Measurements from ENCODE around the gene CEMIP2.

The CEMIP2 gene

DNA sequence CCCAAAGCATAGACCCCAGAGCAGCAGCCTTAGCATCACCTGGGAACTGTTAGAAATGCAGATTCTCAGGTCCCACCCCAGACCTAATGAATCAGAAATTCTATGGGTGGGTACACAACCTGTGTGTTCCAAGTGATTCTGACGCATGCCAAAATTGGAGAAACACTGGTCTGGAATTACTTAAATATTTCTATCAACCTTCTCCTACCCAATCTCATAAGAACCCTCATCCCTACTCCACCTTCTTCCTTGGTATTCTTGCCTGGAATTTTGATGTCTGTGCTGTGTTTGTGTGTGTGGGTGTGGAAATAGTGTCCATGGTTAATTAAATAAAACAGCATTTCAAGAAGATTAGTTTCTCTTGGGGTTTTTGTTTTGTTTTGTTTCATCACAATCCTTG is 111.8 kb downstream of the CEMIP2 start:
- Histone ChIP-seq H3K27me3 (replicated peaks; ENCODE audit: control insufficient read depth, insufficient read depth, low read length) (no peaks in the 10 kb centered on the region; the same call in 1 of the 2 replicates), H3K4me3 (replicated peaks; ENCODE audit: low read depth, low read length) (no peak overlapping the region), H3K36me3 (ENCODE audit: control insufficient read depth, insufficient read depth, low read length) (no peaks in the 10 kb centered on the region)
- no peak for DNase-seq (ENCODE audit: extremely low read depth, insufficient read length)
- TF ChIP-seq, protein P1, sequence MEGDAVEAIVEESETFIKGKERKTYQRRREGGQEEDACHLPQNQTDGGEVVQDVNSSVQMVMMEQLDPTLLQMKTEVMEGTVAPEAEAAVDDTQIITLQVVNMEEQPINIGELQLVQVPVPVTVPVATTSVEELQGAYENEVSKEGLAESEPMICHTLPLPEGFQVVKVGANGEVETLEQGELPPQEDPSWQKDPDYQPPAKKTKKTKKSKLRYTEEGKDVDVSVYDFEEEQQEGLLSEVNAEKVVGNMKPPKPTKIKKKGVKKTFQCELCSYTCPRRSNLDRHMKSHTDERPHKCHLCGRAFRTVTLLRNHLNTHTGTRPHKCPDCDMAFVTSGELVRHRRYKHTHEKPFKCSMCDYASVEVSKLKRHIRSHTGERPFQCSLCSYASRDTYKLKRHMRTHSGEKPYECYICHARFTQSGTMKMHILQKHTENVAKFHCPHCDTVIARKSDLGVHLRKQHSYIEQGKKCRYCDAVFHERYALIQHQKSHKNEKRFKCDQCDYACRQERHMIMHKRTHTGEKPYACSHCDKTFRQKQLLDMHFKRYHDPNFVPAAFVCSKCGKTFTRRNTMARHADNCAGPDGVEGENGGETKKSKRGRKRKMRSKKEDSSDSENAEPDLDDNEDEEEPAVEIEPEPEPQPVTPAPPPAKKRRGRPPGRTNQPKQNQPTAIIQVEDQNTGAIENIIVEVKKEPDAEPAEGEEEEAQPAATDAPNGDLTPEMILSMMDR (IDR thresholded peaks at IDR 0.05; ENCODE audit: insufficient read depth, low read length, poor library complexity, severe bottlenecking) = no peak

DNA sequence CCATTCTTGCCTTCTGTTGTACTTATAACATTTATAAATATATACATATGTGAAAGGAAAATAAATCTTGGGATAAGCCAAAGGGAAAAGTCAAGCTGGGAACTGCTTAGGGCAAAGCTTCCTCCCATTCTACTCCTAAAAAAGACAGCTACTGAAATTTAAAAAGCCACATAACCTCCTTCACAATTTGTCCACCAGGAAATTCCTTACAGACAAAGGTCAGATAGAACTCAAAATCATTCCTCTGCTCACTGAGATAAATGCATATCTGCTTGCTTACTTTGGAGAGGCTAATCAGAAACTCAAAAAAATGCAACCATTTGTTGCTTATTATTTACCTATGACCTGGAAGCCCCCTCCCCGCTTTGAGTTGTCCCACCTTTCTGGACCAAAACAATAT is 112.5 kb downstream of the CEMIP2 start:
- TF ChIP-seq, protein P1 (IDR thresholded peaks at IDR 0.05; ENCODE audit: insufficient read depth, low read length, poor library complexity, severe bottlenecking) = no peak
- no peaks in the 10 kb centered on the region for H3K36me3 ChIP-seq (ENCODE audit: control insufficient read depth, insufficient read depth, low read length)
- H3K4me3 ChIP-seq (replicated peaks; ENCODE audit: low read depth, low read length) = no peak overlapping the region
- no peak for DNase-seq (ENCODE audit: extremely low read depth, insufficient read length)
- no peaks in the 10 kb centered on the region; the same call in 1 of the 2 replicates for H3K27me3 ChIP-seq (replicated peaks; ENCODE audit: control insufficient read depth, insufficient read depth, low read length)

DNA sequence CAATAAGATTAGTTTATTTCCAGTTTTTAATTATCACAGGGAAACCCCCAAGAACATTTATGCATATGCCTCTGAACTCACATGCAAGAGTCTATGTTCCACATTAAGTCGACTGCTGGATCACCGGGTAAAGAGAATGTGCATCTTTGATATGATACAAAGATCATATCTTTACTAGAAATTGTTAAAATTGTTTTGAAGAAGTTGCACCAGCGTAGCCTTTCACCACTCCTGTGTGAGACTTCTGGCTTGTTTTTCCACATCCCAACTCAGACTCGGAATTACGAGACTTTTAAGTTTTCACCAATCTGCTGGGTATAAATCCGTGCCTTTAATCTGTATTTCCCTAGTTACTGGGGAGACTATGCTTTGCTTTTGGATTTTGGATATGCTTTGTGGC is 113.2 kb downstream of the CEMIP2 start:
- H3K4me3 ChIP-seq (replicated peaks; ENCODE audit: low read depth, low read length) = no peak overlapping the region
- H3K36me3 ChIP-seq (ENCODE audit: control insufficient read depth, insufficient read depth, low read length) = no peaks in the 10 kb centered on the region
- TF ChIP-seq, protein P1 (IDR thresholded peaks at IDR 0.05; ENCODE audit: insufficient read depth, low read length, poor library complexity, severe bottlenecking) = no peak
- no peaks in the 10 kb centered on the region; the same call in 1 of the 2 replicates for H3K27me3 ChIP-seq (replicated peaks; ENCODE audit: control insufficient read depth, insufficient read depth, low read length)
- DNase-seq (ENCODE audit: extremely low read depth, insufficient read length) = no peak

DNA sequence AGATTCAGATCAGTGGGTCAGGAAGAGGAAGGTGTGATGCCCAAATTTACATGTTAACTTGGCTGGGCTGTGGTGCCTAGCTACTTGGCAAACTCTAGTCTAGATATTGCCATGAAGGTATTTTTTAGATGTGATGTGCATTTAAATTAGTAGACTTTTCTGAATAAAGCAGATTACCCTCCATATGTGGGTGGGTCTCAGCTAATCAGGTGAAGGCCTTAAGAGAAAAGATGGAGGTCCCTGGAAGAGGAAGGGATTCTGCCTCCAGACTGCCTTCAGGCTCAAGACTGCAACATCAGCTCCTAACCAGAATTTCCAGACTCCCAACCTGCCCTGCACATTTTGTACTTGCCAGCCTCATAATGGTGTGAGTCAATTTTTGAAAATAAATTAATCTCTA is 115.8 kb downstream of the CEMIP2 start:
- Histone ChIP-seq H3K36me3 (ENCODE audit: control insufficient read depth, insufficient read depth, low read length) (no peaks in the 10 kb centered on the region), H3K27me3 (replicated peaks; ENCODE audit: control insufficient read depth, insufficient read depth, low read length) (no peaks in the 10 kb centered on the region), H3K4me3 (replicated peaks; ENCODE audit: low read depth, low read length) (no peak overlapping the region)
- TF ChIP-seq, protein P1 (IDR thresholded peaks at IDR 0.05; ENCODE audit: insufficient read depth, low read length, poor library complexity, severe bottlenecking) = no peak
- no peak for DNase-seq (ENCODE audit: extremely low read depth, insufficient read length)

DNA sequence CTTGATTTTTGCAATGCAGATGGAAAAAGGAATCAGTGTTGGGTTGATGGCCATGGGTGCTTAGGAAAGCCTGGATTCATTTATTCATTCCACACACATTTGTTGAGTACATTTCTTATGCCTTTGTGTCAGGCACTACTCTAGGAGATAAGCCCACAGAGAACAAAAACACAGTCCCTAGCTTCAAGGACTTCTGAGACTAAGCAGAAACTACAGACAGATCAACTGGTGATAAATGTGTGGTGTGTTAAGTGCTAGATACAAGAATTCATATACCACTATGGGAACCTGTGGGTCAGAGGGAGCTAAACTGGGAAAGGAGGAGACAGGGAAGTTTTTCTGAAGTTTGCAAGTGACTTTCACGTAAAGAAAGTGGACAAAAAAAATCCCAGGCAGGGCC is 119.9 kb downstream of the CEMIP2 start:
- DNase-seq (ENCODE audit: extremely low read depth, insufficient read length) = no peak
- Histone ChIP-seq H3K36me3 (ENCODE audit: control insufficient read depth, insufficient read depth, low read length) (no peaks in the 10 kb centered on the region), H3K4me3 (replicated peaks; ENCODE audit: low read depth, low read length) (no peak overlapping the region), H3K27me3 (replicated peaks; ENCODE audit: control insufficient read depth, insufficient read depth, low read length) (no peaks in the 10 kb centered on the region; the same call in 1 of the 2 replicates)
- TF ChIP-seq, protein P1 (IDR thresholded peaks at IDR 0.05; ENCODE audit: insufficient read depth, low read length, poor library complexity, severe bottlenecking) = no peak

DNA sequence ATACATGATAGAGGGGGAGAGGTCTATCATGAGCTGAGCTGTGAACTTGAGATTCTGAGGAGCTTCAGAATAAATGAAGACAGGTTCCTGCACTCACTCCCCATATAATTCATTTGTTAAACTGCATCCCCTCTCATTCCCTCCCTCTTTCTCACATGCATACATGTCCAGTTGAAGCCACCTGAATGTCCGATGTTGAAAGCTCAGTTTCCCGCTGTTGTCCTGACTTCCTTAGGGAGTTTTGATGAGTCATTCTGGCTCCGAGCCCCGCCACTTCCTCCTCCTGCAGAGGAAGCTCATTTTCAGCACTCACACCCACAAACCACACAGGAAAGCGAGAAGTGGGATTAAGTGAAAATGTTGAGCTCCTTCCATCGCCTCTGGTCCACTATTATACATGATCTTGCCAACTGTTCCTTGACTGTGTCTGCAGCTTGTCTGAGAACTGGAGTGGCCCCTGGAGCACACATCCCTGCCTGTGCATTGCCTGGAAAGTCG is 121.2 kb downstream of the CEMIP2 start:
- no peak overlapping the region for H3K4me3 ChIP-seq (replicated peaks; ENCODE audit: low read depth, low read length)
- H3K27me3 ChIP-seq (replicated peaks; ENCODE audit: control insufficient read depth, insufficient read depth, low read length) = no peaks in the 10 kb centered on the region; the same call in 1 of the 2 replicates
- H3K36me3 ChIP-seq (ENCODE audit: control insufficient read depth, insufficient read depth, low read length) = no peaks in the 10 kb centered on the region
- DNase-seq (ENCODE audit: extremely low read depth, insufficient read length) = peak; percentile 3
- TF ChIP-seq, protein P1 (IDR thresholded peaks at IDR 0.05; ENCODE audit: insufficient read depth, low read length, poor library complexity, severe bottlenecking) = no peak

Data from GM06990 (cell line).